Right lobe of liver (tissue), 6 donors: ENCODE results near the gene OR7C1. TPM values are rescaled to one million over a fixed set of nuclear protein-coding genes. Genes with fewer than 3 reads are reported as not detected.
"Not testable (repeated sequence)": the region's sequence is repeated elsewhere in the genome, so short reads cannot be mapped to it uniquely, and the experiment has no call there.

Experiments
- ATAC-seq, 4 donors: fragments of 200-7000 bp; cut with Tn5 transposase; one replicate each; pipeline ENCODE4 v1.9.1; 2020; ENCODE audit warnings: mild to moderate bottlenecking in 4 of 4, moderate library complexity in 4 of 4
- DNase-seq, 3 donors: peaks; one replicate each; pipeline ENCODE4 v3.0.0-alpha.2; 2020
- H3K27ac ChIP-seq, 3 donors: fragments of 200-600 bp; one replicate each; pipeline ENCODE4 v1.8.0; 2022
- H3K27me3 ChIP-seq, 2 donors: fragments of 200-600 bp; one replicate each; pipeline ENCODE4 v1.8.0; 2022
- H3K36me3 ChIP-seq, 4 donors: fragments of 200-600 bp; sonication (generic) in 1 of 4; one replicate each; pipeline versions ENCODE4 v1.5.1 to v1.8.0; 2017 to 2022; ENCODE audit warnings: control low read depth in 1 of 4
- H3K4me1 ChIP-seq, 4 donors: fragments of 200-600 bp; sonication (generic) in 1 of 4; one replicate each; pipeline versions ENCODE4 v1.5.1 to v1.8.0; 2017 to 2022; ENCODE audit warnings: control low read depth in 1 of 4
- H3K4me3 ChIP-seq, 3 donors: fragments of 200-600 bp; one replicate each; pipeline ENCODE4 v1.8.0; 2022
- H3K9me3 ChIP-seq, 4 donors: fragments of 200-600 bp; sonication (generic) in 1 of 4; one replicate each; pipeline versions ENCODE4 v1.5.1 to v1.8.0; 2017 to 2022; ENCODE audit warnings: control low read depth in 1 of 4
- CTCF ChIP-seq, 4 donors: fragments of 200-600 bp in 3 of 4; fragments of 450-650 bp in 1 of 4; IDR thresholded peaks; one replicate each; pipeline versions ENCODE4 v1.5.1 to v1.8.0; 2016 to 2022; ENCODE audit warnings: antibody characterized with exemption in 4 of 4, mild to moderate bottlenecking in 2 of 4
- POLR2A ChIP-seq: fragments of 450-650 bp; IDR thresholded peaks from one replicate; pipeline ENCODE4 v1.6.1; 2017; ENCODE audit warnings: antibody characterized with exemption, mild to moderate bottlenecking
- WGBS: methylation state at CpG from one replicate; pipeline ENCODE4 v1.1.6; 2018; ENCODE audit warnings: low coverage, low lambda C conversion rate; ENCODE audit not compliant: insufficient coverage; ENCODE audit errors: missing lambda C conversion rate; 5-methylcytosine and 5-hydroxymethylcytosine counted together
- intact Hi-C, 2 donors: fragments of 100-400 bp; cut with DNase I; formaldehyde crosslinking; loops; one replicate each; pipeline versions ENCODE4 v1.11.2 to v1.14.1; 2022
- total RNA-seq, 6 experiments: library from RNA; depleted of rRNA in 2 of 6; stranded (reverse); fragments of >200 nt in 2 of 6; fragmentation: NEBNext Ultra II Directional in 3 of 6; extraction: Animal tissue kit (Norgen Biotek cat#: 25700) in 3 of 6; gene quantifications; one replicate each; pipeline versions ENCODE4 v1.1.0 to v1.2.4, GENCODE V29; 2016 to 2023
- donor health status: DM: no; HTN: yes; CAD: no.
- donor health status: DM: no; HTN: no; CAD: no.
- donor health status: DM: no; HTN: no; CAD: no.
- donor health status: DM: no; HTN: yes; CAD: no.
- donor health status: DM: no; HTN: yes; CAD: no.

The OR7C1 gene
- total RNA-seq, 6 experiments from 2014 or later, result 0.02 TPM; not detected in 5

GRCh38 chr19:14782626-14783409, 52.2 kb downstream of the OR7C1 start:
- no peaks in the 10 kb centered on the region for H3K36me3 ChIP-seq
- H3K4me1 ChIP-seq, result no peaks in the 10 kb centered on the region
- H3K27ac ChIP-seq, result no peak overlapping the region
- no peak for ATAC-seq
- intact Hi-C loops, result no loop called here
- no peak for DNase-seq
- no peaks in the 10 kb centered on the region for H3K27me3 ChIP-seq
- WGBS, result 72% methylated on average over 16 of the region's 16 CpGs
- no peaks in the 10 kb centered on the region for H3K9me3 ChIP-seq
- no peak overlapping the region for H3K4me3 ChIP-seq
- no peak for TF ChIP-seq POLR2A
- no peak for TF ChIP-seq CTCF (IDR thresholded peaks at IDR 0.05)

- H3K36me3 ChIP-seq, H3K4me1 ChIP-seq, H3K9me3 ChIP-seq, H3K4me3 ChIP-seq, H3K27ac ChIP-seq, ATAC-seq, H3K27me3 ChIP-seq, intact Hi-C loops: not testable (repeated sequence)
- whole genome bisulfite sequencing, result 74% methylated on average over 17 of the region's 17 CpGs
- DNase-seq, result peak in 1 of 3 donors; percentile 28
Observed at GRCh38 chr19:14781713-14782536, 53.1 kb downstream of the OR7C1 start.

- H3K4me1 ChIP-seq, H3K4me3 ChIP-seq, H3K9me3 ChIP-seq, H3K36me3 ChIP-seq, intact Hi-C loops, ATAC-seq, H3K27ac ChIP-seq, H3K27me3 ChIP-seq: not testable (repeated sequence)
- peak in 2 of 3 donors; percentile 10 to 24 for DNase-seq
- 54% methylated on average over 10 of the region's 14 CpGs for WGBS
Observed at GRCh38 chr19:14780622-14781225, 54.3 kb downstream of the OR7C1 start.

- no peak overlapping the region for H3K27ac ChIP-seq
- no peaks in the 10 kb centered on the region for H3K36me3 ChIP-seq
- no peaks in the 10 kb centered on the region for H3K9me3 ChIP-seq
- WGBS, result 55% methylated on average over 5 of the region's 5 CpGs
- TF ChIP-seq CTCF (IDR thresholded peaks at IDR 0.05) (no peak), POLR2A (no peak)
- H3K27me3 ChIP-seq, result no peaks in the 10 kb centered on the region
- ATAC-seq (no peak), DNase-seq (no peak)
- H3K4me3 ChIP-seq, result no peak overlapping the region
- H3K4me1 ChIP-seq, result no peaks in the 10 kb centered on the region
- intact Hi-C loops, result no loop called here
Observed at GRCh38 chr19:14779151-14779550, 55.8 kb downstream of the OR7C1 start.

GRCh38 chr19:14778110-14778845, 56.7 kb downstream of the OR7C1 start, which contains the start of gene ADGRE2:
Gene ADGRE2 (minus strand): TSS chr19:14778560. CDS start chr19:14776756, 1,804 bp downstream.
- intact Hi-C loops, ATAC-seq, H3K9me3 ChIP-seq, H3K4me3 ChIP-seq, H3K36me3 ChIP-seq, H3K27me3 ChIP-seq, H3K27ac ChIP-seq, H3K4me1 ChIP-seq: not testable (repeated sequence)
- 54% methylated on average over 12 of the region's 12 CpGs for WGBS
- peak in 2 of 3 donors; percentile 16 to 32 for DNase-seq

- WGBS, result 94% methylated on average over 4 of the region's 4 CpGs
- H3K4me3 ChIP-seq, ATAC-seq, intact Hi-C loops, H3K36me3 ChIP-seq, H3K4me1 ChIP-seq, DNase-seq, H3K27me3 ChIP-seq, H3K27ac ChIP-seq, H3K9me3 ChIP-seq: not testable (repeated sequence)
Observed at GRCh38 chr19:14777645-14778044, 57.3 kb downstream of the OR7C1 start.
